Measurements from ENCODE around the gene STX4. TPM values are rescaled to one million over a fixed set of nuclear protein-coding genes. Genes with fewer than 3 reads are reported as not detected.

Gene STX4
- total and polyA plus RNA-seq, 9 of the 15 experiments (the other 6 are each of a cell fraction or from before 2014, with no cell fraction given), result 3.2 to 48.0 (median 21.5) TPM

DNA sequence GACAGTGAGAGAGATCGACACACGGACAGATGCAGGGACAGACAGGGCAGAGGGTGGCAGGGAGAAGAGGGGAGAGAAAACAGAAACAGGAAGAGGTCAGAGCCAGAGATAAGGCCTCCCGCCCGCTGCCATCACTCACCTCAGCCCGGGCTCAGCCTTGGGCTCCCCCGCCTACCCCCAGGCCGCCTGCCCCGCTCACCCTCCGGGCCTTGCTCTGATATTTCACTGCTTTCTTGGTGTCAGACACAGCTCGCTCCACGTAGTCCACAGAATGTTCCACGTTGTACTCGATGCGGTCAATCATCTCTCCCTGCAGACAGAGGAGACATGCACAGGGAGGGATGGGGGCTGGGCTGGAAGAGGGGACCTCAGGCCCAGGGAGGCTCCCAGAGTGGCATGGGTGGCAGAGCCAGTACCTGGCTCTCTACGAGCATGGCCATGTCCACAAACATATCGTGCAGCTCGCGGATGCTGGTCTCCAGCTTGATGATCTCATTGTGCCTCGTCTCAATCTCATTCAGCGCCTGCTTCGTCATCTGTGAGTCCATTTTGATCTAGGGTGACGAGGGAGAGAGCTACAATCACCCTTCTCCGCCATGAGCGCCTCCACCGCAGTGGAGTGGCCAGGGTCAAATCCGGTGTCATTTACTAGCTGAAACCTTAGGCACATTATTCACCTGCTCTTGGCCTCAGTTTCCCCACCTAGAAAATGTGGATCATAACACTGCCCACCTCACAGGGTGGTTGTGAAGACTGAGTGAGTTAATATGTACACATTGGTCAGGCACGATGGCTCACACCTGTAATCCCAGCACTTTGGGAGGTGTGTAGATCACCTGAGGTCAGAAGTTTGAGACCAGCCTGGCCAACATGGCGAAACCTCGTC is 40.2 kb upstream of the STX4 start (continued):
- TF ChIP-seq, protein P1, sequence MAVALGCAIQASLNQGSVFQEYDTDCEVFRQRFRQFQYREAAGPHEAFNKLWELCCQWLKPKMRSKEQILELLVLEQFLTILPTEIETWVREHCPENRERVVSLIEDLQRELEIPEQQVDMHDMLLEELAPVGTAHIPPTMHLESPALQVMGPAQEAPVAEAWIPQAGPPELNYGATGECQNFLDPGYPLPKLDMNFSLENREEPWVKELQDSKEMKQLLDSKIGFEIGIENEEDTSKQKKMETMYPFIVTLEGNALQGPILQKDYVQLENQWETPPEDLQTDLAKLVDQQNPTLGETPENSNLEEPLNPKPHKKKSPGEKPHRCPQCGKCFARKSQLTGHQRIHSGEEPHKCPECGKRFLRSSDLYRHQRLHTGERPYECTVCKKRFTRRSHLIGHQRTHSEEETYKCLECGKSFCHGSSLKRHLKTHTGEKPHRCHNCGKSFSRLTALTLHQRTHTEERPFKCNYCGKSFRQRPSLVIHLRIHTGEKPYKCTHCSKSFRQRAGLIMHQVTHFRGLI (CRISPR knock-in tag; IDR thresholded peaks at IDR 0.05), result no peak
- TF ChIP-seq FOXK2 (conservative IDR thresholded peaks at IDR 0.05 in 1 of 2, IDR thresholded peaks at IDR 0.05 in 1 of 2; ENCODE audit: low read depth in 2 of 2), result peak in 1 of 2 experiments; percentile 55; a peak in 1 of 4 replicates
- no peak for TF ChIP-seq TCF7L2 (IDR thresholded peaks at IDR 0.05; ENCODE audit: low read depth, low read length)
- TF ChIP-seq POLR3A (IDR thresholded peaks at IDR 0.05; ENCODE audit: borderline replicate concordance, extremely low read depth, insufficient read depth, insufficient read length), result no peak
- TF ChIP-seq CSDE1 (IDR thresholded peaks at IDR 0.05), result no peak
- TF ChIP-seq PRPF4 (IDR thresholded peaks at IDR 0.05; ENCODE audit: insufficient read depth, low read depth, low read length, poor library complexity, severe bottlenecking), result no peak
- no peak for TF ChIP-seq CAMTA2 (CRISPR knock-in tag; conservative IDR thresholded peaks at IDR 0.05)
- TF ChIP-seq MBD2 (IDR thresholded peaks at IDR 0.05; ENCODE audit: borderline replicate concordance, low read depth), result 0 out of 2 replicates have a peak, but pooled peaks have one; percentile 14
- no peak for TF ChIP-seq ZZZ3 (IDR thresholded peaks at IDR 0.05)
- TF ChIP-seq GATA2 (CRISPR knock-in tag; IDR thresholded peaks at IDR 0.05), result no peak
- no peak for TF ChIP-seq EP400 (IDR thresholded peaks at IDR 0.05)
- no peak for TF ChIP-seq MTF1 (CRISPR knock-in tag; IDR thresholded peaks at IDR 0.05; ENCODE audit: borderline replicate concordance)
- TF ChIP-seq ARID2 (IDR thresholded peaks at IDR 0.05), result no peak
- TF ChIP-seq MCM3 (IDR thresholded peaks at IDR 0.05), result no peak
- TF ChIP-seq KDM5B (IDR thresholded peaks at IDR 0.05; ENCODE audit: insufficient replicate concordance, low read depth, low read length), result no peak
- no peak for TF ChIP-seq THRAP3 (IDR thresholded peaks at IDR 0.05; ENCODE audit: borderline replicate concordance)
- no peak for TF ChIP-seq MCM2 (IDR thresholded peaks at IDR 0.05; ENCODE audit: low read depth)
- TF ChIP-seq ZFX (CRISPR knock-in tag; IDR thresholded peaks at IDR 0.05), result peak; percentile 62
- no peak for TF ChIP-seq GTF2A2 (tag; IDR thresholded peaks at IDR 0.05)
- TF ChIP-seq, protein P2, sequence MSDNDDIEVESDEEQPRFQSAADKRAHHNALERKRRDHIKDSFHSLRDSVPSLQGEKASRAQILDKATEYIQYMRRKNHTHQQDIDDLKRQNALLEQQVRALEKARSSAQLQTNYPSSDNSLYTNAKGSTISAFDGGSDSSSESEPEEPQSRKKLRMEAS (CRISPR knock-in tag; IDR thresholded peaks at IDR 0.05), result peak; percentile 59
- TF ChIP-seq HDAC2 (IDR thresholded peaks at IDR 0.05), result peak; percentile 27; the same call in 1 of the 2 replicates
- TF ChIP-seq SRSF9 (IDR thresholded peaks at IDR 0.05; ENCODE audit: borderline replicate concordance, low read depth, low read length), result no peak
- no peak for TF ChIP-seq RB1 (IDR thresholded peaks at IDR 0.05; ENCODE audit: low read depth)
- no peak for TF ChIP-seq POU5F1 (IDR thresholded peaks at IDR 0.05; ENCODE audit: borderline replicate concordance, low read depth, low read length, partially characterized antibody)
- no peak for TF ChIP-seq HMG20B (CRISPR knock-in tag; IDR thresholded peaks at IDR 0.05)
- no peak for TF ChIP-seq NFIX (CRISPR knock-in tag; IDR thresholded peaks at IDR 0.05; ENCODE audit: low read depth)
- peak; percentile 44; the same call in 1 of the 2 replicates for TF ChIP-seq DPF2 (IDR thresholded peaks at IDR 0.05)
- TF ChIP-seq ZNF445 (CRISPR knock-in tag; IDR thresholded peaks at IDR 0.05; ENCODE audit: low read depth), result no peak

Measured in K562 (cell line).